ENCODE data around the gene ZNF341. TPM values are rescaled to one million over a fixed set of nuclear protein-coding genes. Genes with fewer than 3 reads are reported as not detected.

The ZNF341 gene
- total and polyA plus RNA-seq, 2 donors (not counting 1 experiment from before 2014, with no cell fraction given) = 9.1 to 10.9 TPM

GRCh38 chr20:33808388-33808787, 76.6 kb downstream of the ZNF341 start:
- CTCF ChIA-PET = no interaction called here
- H3K27ac Mint-ChIP-seq = no peak overlapping the region
- peaks cover 6% of the 10 kb centered on the region for H3K27me3 Mint-ChIP-seq
- no peak overlapping the region for H3K9ac ChIP-seq (ENCODE audit: low read length)
- no peak overlapping the region for H2AFZ ChIP-seq (ENCODE audit: insufficient read depth, low read depth, low read length, poor library complexity, severe bottlenecking)
- H3K79me2 ChIP-seq (ENCODE audit: control insufficient read depth, insufficient read depth, low read length) = peaks cover 28% of the 10 kb centered on the region
- no peaks in the 10 kb centered on the region for H3K36me3 ChIP-seq (replicated peaks in 1 of 2; ENCODE audit: control extremely low read depth in 1 of 2, control insufficient read depth in 1 of 2, extremely low read depth in 1 of 2, insufficient read depth in 2 of 2, low read length in 1 of 2)
- peaks cover 15 to 22% of the 10 kb centered on the region in 2 donors for H3K4me1 ChIP-seq (ENCODE audit: control insufficient read depth in 2 of 2, insufficient read depth in 2 of 2, low read length in 2 of 2)
- TF ChIP-seq CTCF (IDR thresholded peaks at IDR 0.05) = no peak
- no peak for TF ChIP-seq EZH2 (IDR thresholded peaks at IDR 0.05; ENCODE audit: borderline replicate concordance, insufficient read depth, low read depth, low read length, poor library complexity, severe bottlenecking)
- H3K4me3 ChIP-seq (ENCODE audit: control extremely low read depth in 1 of 5, extremely low read depth in 1 of 5, insufficient read depth in 1 of 5, low read depth in 2 of 5, low read length in 4 of 5) = no peak overlapping the region
- 88% methylated on average over 1 of the region's 3 CpGs for WGBS (ENCODE audit: insufficient coverage)
- peaks cover 22% of the 10 kb centered on the region for H4K20me1 ChIP-seq (ENCODE audit: control insufficient read depth, insufficient read depth, low read length, poor library complexity, severe bottlenecking)
- ATAC-seq (ENCODE audit: low read depth) (no peak), DNase-seq (no peak)
- no peak overlapping the region for H3K4me2 ChIP-seq (replicated peaks; ENCODE audit: low read depth, low read length, poor library complexity, severe bottlenecking)
- POLR2A ChIA-PET = interaction anchor here (0.7 kb wide), 1 partner anchor 99 kb away, joined by 4 read pairs; no protein-coding TSS in a partner anchor
- intact Hi-C loops (cut with micrococcal nuclease) = no loop called here
- H3K27ac ChIP-seq (ENCODE audit: low read length in 2 of 2) = no peak overlapping the region
- H3K4me1 Mint-ChIP-seq = peaks cover 17% of the 10 kb centered on the region
- no peaks in the 10 kb centered on the region for H3K9me3 Mint-ChIP-seq (ENCODE audit: insufficient read depth)
- no peaks in the 10 kb centered on the region for H3K9me3 ChIP-seq (ENCODE audit: control extremely low read depth in 1 of 3, control insufficient read depth in 2 of 3, insufficient read depth in 1 of 3, low read length in 2 of 3)
- no peaks in the 10 kb centered on the region for H3K27me3 ChIP-seq (replicated peaks in 1 of 4; ENCODE audit: control extremely low read depth in 1 of 4, control insufficient read depth in 3 of 4, insufficient read depth in 4 of 4, low read length in 3 of 4)
- no peak overlapping the region for H3K4me3 Mint-ChIP-seq

GRCh38 chr20:33810259-33810658, 78.5 kb downstream of the ZNF341 start:
- Mint-ChIP-seq H3K4me3 (no peak overlapping the region), H3K4me1 (peaks cover 36% of the 10 kb centered on the region), H3K9me3 (ENCODE audit: insufficient read depth) (no peaks in the 10 kb centered on the region), H3K27ac (no peak overlapping the region), H3K27me3 (peaks cover 6% of the 10 kb centered on the region)
- no peak for ATAC-seq (ENCODE audit: low read depth)
- H2AFZ ChIP-seq (ENCODE audit: insufficient read depth, low read depth, low read length, poor library complexity, severe bottlenecking) = no peak overlapping the region
- H3K36me3 ChIP-seq (replicated peaks in 1 of 2; ENCODE audit: control extremely low read depth in 1 of 2, control insufficient read depth in 1 of 2, extremely low read depth in 1 of 2, insufficient read depth in 2 of 2, low read length in 1 of 2) = peaks cover 0 to 4% of the 10 kb centered on the region in 2 experiments
- peaks cover 47% of the 10 kb centered on the region for H3K79me2 ChIP-seq (ENCODE audit: control insufficient read depth, insufficient read depth, low read length)
- peaks cover 40% of the 10 kb centered on the region for H4K20me1 ChIP-seq (ENCODE audit: control insufficient read depth, insufficient read depth, low read length, poor library complexity, severe bottlenecking)
- no peak overlapping the region for H3K9ac ChIP-seq (ENCODE audit: low read length)
- H3K4me2 ChIP-seq (replicated peaks; ENCODE audit: low read depth, low read length, poor library complexity, severe bottlenecking) = no peak overlapping the region
- 46% methylated on average over 3 of the region's 5 CpGs for WGBS (ENCODE audit: insufficient coverage)
- H3K4me3 ChIP-seq (ENCODE audit: control extremely low read depth in 1 of 5, extremely low read depth in 1 of 5, insufficient read depth in 1 of 5, low read depth in 2 of 5, low read length in 4 of 5) = no peak overlapping the region
- H3K27me3 ChIP-seq (replicated peaks in 1 of 4; ENCODE audit: control extremely low read depth in 1 of 4, control insufficient read depth in 3 of 4, insufficient read depth in 4 of 4, low read length in 3 of 4) = no peaks in the 10 kb centered on the region
- no peak for DNase-seq
- no peak for TF ChIP-seq EZH2 (IDR thresholded peaks at IDR 0.05; ENCODE audit: borderline replicate concordance, insufficient read depth, low read depth, low read length, poor library complexity, severe bottlenecking)
- POLR2A ChIA-PET = interaction anchor here (0.6 to 2.1 kb wide), 6 partner anchors 31 to 320 kb away, joined by 3 to 10 read pairs (median 6); partner anchors contain the start of genes CBFA2T2 and ZNF341
- peaks cover 23 to 30% of the 10 kb centered on the region in 2 donors for H3K4me1 ChIP-seq (ENCODE audit: control insufficient read depth in 2 of 2, insufficient read depth in 2 of 2, low read length in 2 of 2)
- no peak overlapping the region for H3K27ac ChIP-seq (ENCODE audit: low read length in 2 of 2)
- CTCF ChIA-PET = interaction anchor here (0.6 to 3.3 kb wide), 10 partner anchors 10 to 409 kb away, joined by 3 to 21 read pairs (median 6); partner anchors contain the start of genes CDK5RAP1, PXMP4, RALY and ZNF341
- intact Hi-C loops (cut with micrococcal nuclease) = loop anchor here (2.0 to 10.0 kb wide), 5 partner anchors 255 to 1703 kb away; partner anchors contain the start of genes PIGU, TM9SF4 and UQCC1
- H3K9me3 ChIP-seq (ENCODE audit: control extremely low read depth in 1 of 3, control insufficient read depth in 2 of 3, insufficient read depth in 1 of 3, low read length in 2 of 3) = no peaks in the 10 kb centered on the region
